Retina (tissue), 1 donor: ENCODE results near the gene SLC6A3.
"Not testable (repeated sequence)": the region's sequence is repeated elsewhere in the genome, so short reads cannot be mapped to it uniquely, and the experiment has no call there.

Experiments used
- DNase-seq: peaks from one replicate; pipeline ENCODE4 v3.0.0-alpha.2; 2016

Gene SLC6A3

DNA sequence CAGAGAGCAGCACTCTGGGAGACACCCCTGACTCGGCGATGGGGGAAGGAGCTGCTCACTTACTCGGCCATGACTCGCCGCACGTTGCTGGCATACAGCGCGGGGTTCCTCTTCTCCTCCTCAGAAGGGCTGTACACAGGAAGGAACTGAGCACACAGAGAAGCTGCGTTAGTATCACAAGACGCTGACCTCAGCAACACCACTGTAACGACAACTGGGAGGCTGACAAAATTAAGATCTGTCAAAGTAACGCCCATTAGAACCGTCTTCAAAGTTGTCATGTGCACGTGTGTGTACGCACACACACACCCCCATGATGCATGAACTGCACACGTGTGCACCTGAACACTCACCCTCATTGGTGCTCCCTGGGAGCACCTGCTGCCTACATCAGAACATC is 32.1 kb upstream of the SLC6A3 start:
- DNase-seq = no peak

DNA sequence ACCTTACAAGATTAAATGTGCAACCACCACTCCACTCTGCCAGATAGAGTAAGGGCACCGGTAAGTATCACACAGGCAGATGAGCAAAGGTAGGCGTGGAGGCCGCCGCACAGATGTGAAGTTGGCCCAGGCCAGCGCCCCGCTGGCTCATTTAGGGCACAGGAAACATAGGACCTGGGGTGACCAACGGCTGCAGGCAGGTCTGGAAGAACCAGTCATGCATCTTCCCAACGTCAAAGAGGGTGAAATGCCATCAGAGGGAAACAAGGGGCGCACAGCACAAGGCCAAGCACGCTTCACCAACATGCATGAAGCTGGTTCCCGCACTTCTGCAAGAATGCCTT is 31.7 kb upstream of the SLC6A3 start:
- no peak for DNase-seq

DNA sequence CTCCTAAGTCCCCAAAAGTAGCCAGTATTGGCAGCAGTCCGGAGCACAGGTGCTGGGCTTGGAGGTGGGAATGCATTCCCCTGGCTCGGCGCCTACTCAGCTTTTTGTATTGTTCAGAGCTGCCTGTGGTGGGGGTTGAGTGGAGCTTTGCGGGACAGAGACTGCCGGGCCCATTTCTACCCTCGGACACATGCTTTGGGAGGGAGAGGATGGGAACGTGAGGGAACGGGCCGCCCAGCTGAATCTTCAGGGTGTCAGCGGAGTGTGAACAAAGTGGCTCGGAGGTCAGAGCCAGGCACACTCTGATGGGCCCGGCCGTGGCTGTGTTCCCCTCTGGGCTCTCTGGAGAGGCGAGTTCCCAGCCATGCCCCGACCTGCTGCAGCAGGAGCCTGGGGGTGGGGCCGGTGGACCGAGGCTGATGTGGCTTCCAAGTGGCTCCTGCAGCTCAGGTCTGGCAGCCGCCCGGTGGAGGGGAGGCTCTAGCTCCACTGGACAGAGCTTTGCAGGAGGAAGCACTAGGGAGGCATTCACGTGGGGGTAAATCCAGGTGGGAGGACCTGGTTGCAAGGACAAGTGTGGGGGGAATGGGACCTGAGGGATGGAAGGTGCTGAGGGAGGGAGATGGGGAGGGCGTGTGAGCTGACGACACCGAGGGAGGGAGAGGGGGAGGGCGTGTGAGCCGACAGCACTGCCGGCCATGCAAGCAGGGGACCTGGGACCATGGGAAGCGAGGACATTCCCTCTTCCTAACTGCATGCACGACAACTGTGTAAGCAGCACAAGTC is 31.1 kb upstream of the SLC6A3 start:
- DNase-seq = no peak

DNA sequence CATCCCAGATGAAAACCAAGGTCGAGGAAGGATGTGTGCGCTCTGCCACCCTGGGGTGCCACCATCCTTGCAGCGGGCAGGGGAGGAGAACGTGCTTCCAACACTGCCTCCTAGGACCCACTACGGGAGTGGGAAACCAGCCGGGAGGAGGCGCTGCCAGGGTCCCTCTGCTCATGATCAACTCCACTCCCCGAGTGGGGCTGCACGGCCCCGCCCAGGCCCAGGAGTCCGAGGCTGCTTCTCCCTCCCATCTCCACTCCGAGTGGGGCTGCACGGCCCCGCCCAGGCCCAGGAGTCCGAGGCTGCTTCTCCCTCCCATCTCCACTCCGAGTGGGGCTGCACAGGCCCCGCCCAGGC is 30.3 kb upstream of the SLC6A3 start:
- DNase-seq = not testable (repeated sequence)

DNA sequence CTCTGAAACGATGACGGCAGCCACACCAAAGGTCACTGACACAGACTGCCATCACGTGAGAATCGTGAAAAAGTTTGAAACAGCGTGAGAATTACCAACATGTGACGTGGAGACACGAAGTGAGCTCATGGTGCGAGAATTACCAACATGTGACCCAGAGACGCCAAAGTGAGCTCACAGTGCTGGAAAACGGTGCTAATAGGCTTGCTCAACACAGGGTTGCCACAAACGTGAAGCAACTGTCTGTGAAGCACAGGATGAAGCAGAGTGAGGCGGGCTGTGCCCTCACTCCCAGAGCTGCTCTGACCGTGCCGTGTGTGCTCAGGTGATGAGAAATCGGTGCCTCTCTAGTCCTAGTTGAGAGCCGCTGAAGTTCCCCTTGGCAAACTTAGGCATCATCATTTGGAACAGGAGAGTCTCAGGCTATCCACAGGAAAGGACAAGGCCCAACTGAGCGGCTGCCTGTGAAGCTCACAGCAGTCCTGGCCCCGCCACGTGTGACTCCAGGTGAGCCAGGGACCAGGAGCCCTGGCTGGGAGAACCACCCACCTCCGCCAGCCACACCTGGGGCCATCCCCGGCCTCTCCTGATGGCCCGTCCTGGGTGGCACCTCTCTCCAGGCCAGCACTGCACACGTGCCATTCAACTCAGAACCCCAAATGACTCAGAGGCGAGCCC is 29.8 kb upstream of the SLC6A3 start:
- DNase-seq = no peak

DNA sequence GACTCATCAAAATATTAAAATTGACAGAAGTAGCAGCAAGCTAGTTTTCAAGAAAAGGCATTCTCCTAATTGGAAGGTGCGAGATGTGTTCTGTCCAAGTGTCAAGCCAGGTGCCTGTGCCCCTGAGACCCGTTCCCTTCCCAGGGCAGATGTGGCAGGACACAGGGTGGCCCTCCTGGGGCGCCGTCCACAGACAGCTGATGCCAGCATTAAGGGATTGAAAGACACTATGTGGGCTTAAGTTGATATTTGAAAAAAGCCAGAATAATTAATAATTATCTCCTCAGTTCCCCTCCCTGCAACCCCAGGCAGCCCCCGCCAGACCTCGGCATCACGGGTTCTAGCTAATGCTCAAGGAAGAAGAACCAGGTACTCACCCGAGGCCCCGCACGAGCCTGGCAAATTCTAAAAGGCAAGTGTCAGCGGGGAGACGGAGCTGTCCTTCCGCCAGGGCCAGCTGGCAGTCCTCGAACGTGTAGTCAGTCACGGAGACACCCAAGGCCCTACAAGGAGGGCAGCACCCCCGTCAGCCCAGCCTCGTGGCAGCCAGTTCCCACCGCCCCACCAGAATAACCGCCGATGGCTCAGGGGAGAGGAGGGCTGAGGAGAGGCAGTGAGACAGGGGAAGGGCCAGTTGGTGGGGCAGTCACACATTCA is 29.1 kb upstream of the SLC6A3 start:
- no peak for DNase-seq

DNA sequence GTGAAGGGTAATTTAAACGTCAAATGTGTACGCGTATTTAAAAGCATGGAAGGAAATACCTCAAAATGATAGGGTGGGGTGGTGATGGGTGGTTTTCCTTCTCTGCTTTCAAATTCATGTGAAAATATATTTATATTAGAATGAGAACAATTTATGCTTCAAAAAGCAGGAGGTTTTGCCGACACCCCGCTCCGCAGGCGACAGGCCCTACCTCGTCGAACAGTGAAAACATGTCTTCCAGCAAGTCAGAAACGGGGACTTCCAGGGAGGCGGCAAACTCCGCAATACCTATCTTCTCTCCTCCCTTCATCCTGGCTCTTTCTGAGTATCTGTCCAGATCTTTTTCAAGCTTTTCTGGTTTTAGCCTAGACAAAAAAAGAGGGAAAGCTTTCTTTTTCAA is 28.5 kb upstream of the SLC6A3 start:
- no peak for DNase-seq

DNA sequence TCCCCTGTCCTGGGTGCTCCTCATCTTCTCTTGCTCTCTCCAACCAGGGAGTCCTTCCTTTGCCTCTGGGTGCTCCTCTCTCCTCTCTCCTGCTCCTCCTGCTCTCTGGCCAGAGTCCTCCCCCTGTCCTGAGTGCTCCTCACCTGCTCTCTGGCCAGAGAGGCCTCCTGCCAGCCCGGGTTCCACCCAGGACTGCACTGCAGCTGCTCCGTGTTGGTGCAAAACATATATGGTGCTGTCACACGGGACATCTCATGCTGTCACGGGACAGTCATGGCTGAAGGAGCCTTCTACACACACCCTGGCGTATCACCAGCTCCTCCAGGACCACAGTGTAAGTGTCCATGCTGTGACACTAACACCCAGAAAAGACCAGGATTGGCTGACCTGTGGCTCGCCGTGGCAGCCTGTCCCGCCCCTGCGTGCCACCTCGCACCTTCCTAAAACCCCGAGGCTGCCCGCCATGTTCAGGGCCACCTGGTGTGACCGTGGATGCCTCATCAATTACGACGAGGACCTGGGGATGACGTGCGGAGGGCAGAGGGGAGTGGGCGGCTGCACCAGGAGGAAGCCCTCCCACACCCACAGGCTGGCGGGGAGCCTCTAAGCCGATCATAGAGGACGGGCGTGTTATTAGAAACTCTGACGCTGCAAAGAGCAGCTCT is 27.9 kb upstream of the SLC6A3 start:
- DNase-seq = no peak

DNA sequence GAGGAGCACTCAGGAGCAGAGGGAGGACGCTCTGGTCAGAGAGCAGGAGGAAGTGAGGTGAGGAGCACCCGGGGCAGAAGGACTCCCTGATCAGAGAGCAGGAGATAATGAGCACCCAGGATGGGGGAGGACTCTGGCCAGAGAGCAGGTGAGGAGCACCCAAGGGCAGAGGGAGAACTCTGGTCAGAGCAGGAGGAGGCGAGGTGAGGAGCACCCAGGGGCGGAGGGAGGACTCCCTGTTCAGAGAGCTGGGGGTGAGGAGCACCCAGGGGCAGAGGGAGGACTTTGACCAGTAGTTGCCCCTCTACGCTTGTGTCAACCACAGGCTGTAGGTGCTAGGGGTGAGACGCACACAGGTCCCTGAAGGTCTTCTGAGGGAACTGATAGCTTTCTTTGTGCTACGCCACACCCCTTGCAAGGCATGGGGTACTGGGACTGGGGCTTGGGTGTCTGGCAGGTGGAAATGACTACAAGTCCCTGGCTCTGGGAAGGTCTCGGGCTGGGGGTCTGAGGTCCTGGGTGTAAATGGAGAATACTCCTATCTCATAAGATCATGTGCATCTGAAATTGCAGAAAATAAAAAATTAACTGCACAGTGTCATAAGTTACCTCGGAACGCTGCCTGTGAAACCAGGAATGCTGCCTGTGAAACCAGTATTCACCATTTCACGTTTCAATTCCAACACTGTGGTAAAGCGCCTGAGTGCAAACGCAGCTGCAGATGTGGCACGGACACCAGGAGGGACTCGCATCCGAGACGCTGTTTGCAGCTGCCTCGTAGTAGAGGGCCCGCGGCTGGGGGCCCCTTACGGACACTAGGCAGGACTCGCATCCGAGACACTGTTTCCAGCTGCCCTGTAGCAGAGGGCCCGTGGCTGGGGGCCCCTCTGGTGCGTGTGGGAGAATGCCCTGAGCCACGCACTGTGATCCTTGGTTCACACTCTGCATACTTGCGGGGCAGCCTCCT is 27.0 kb upstream of the SLC6A3 start:
- DNase-seq = no peak

DNA sequence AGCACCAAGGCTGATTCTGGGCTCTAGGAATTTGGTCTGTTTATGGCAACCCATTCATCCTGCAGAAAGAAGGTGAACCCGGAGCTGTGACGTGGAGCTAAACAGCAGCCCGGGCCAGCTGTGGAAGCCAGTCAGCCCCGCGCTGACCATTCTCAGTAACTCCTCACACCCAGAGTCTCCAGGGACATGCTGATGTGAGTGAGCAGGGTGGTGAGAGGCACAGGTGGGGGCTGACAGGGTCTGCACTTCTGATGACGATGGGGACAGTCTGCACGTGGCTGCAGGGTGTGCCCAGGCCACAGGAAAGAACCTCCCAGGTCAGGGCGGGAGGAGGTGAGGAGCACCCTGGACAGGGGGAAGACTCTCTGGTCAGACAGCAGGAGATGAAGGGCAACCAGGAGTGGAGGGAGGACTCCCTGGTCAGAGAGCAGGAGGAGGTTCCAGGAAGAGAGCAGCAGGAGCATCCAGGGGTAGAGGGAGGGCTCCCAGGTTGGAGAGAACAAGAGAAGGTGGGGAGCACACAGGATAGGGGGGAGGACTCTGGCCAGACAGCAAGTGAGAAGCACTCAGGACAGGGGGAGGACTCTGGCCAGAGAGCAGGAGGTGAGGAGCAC is 26.1 kb upstream of the SLC6A3 start:
- DNase-seq = no peak

DNA sequence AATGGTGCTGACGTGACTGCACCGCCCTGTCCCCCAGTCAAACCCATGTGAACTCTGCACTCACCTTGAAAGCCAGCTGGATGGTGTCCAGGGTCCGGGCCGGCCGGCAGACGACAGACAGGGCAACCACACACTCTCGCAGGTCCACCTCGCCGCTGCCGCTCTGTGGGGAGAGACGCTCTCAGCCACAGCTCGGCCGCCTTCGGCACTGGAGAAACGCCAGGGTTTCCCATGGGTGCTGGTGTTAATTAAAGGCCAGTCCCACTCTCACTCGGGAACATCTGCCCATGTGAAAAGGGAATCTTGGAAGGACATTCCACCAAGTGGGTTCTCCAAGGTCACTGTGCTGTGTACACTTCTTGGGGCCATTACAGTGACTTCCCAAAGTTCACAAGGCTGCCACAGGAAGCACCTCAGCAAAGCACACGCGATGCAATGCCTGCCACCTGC is 25.5 kb upstream of the SLC6A3 start:
- DNase-seq = no peak

DNA sequence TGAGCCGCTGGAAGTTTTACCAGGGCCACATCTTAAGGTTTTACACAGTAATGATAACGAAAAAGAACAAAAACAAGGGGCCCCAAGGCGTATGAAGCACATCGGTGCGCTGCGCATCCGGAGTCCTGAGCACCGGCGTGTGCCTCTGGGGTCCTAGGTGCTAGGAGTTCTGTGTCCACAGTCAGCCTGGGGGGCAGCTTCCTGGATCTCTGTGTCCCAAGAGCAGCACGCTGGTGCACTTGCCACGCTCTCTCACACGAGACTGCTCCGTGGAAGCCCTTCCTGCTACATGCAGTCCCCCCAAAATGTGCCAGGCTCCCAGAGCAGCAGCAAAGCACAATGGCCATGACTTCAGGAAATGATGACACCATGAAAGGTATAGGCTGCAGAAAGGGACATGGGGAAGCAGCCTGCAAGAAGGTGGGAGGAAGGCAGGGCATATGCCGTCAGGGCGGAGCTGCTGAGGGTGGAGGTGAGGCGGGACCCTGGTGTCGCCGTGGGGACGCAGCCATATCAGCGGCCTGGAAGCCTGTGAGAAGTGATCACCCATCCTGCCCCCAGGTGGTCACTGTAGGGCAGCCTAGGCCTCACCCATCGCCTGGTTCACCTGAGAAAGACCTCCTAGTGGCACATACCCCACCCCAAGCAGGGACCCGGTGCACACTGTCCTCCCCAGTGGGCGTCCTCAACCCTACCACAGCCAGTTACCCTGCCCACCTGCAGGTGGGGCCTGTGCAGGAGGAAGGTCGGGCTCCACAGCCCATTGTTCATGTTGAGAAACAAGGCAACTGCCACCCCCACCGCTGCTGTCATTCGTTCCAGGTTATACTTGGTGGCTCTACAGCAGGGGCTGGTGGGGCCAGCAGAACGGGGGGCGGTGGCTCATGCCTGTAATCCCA is 23.6 kb upstream of the SLC6A3 start:
- no peak for DNase-seq

DNA sequence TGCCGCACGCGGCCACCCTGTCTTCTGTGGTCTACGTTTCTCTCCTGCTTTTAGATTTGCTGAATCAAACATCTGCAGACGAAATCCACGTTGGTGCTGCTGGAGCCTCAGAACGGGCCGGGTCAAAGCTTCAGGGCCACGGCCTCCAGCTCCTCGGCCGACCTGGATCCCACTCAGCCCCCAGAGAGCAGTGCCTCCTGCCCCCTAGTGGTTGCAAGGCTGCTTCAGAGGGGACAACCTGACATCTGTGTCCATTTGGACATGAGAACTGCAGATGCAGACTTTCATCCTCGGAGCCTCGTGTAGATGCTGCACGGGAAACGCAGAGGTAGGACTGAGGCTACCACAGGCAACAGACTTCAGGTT is 23.0 kb upstream of the SLC6A3 start:
- DNase-seq = peak; percentile 63

DNA sequence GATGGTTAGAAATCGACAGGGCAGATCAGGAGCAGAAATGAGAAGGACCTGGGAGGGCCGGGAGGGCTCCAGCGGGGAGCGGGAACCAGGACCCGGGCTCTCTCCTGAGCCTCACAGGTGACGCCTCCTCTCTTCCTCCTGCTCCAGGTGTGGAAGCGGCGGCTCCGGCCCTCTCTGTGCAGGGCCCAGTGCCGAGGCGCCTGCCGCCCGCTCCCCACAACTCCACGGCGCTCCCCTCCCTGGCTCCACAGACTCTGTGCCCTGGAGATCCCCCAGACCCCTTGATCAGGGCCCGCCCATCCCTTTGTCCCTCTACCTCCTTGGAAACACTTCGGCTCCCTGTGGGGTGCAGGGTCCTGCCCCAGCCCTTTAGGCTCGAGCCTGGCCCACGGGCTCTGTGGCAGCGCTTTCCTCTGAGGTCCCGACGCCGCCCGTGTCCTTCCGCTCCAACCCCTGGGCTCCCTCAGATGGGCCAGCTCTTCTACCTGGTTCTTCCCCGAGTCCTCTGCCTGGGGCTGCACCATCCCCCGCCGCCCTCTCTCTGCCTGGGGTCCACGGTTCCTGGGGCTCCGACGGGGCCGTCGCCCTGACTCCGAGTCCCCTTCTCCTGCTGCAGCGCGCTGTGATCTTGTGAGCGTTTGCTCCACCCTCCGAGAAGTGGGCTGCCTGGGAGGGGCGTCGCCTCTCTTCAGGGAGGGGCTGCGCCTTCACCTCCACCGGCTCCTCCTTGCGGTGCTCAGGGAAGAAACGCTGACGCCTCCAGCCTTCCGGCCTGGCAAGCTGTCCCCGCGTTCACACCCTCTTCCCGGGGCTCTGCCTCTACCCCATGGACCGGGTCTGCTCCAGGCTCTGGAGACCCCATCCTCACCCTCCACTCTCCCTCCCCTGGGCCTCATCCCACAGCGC is 22.4 kb upstream of the SLC6A3 start:
- no peak for DNase-seq

DNA sequence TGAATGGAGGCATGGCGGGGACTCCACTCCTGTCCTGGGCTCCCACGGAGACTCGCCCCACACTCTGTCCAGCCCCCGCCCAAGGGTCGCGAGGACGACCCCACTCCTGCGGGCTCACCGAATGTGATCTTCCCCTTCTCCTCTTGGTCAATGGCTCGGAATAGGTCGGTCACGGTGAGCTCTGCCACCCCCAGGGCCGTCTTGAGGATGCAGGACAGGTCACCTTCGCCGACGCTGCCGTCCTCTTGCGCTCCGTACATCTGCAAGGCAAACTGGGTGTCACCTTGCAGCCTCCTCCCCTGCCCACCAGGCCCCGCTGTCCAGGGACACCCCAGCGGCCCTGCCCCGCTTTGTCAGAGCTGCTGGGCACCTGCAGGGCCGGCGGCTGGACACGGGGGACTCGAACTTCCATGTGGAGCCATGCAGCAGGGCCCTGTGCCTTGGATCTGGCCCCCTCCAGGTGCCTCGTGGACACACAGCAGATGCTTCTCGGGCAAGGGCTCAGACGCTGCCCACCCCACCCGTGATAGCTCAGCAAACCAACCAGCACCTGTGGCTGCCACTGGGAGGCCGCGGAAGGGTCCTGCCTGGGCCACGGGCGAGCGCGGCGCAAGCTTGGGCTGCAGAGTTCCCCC is 21.5 kb upstream of the SLC6A3 start:
- DNase-seq = no peak

DNA sequence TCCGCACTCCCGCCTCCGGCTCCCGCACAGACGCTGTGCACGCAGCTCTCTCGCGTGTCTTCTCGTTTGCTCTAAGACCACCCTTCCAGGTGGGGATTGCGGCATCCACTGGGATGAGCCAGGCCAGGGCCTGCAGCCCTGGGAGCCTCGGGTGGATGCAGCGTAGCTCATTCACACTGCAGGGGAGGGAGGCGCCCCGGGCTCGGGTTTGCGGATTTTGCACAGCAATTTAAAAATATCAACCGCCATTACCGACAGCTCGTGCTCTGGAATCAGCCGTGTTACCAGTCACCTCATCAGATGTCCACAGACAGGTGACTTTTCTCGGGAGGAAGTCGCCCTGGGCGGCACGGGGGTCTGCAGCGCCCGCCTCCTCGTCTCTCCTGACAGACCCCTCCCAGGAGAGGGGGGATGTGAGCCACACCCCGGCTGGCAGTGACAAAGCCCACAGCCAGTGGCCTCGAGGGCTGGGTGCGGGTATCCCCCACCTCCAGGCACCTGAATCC is 20.8 kb upstream of the SLC6A3 start:
- no peak for DNase-seq

DNA sequence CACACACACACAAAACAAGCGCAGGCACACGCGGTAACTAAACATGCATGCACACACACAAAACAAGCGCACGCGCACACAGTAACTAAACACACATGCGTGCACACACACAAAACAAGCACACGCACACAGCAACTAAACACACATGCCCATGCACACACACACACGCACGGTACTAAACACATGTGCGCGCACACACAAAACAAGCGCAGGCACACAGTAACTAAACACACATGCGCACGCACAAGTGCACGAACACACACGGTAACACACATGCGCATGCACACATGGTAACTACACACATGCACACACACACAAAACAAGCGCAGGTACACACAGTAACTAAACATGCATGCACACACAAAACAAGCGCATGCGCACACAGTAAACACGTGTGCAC is 19.9 kb upstream of the SLC6A3 start:
- no peak for DNase-seq

DNA sequence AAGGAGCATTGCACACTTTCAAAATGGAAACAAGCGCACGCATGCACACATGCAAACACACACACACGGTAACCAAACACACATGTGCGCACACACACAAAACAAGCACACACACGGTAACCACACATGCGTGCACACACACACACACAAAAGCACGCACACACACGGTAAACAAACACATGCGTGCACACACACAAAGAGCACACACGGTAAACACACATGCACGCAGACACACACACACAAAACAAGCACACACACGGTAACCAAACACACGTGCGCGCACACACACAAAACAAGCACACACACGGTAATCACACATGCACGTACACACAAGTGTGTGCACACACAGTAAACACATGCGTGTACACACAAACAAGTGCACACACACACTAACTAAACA is 19.3 kb upstream of the SLC6A3 start:
- DNase-seq = no peak

DNA sequence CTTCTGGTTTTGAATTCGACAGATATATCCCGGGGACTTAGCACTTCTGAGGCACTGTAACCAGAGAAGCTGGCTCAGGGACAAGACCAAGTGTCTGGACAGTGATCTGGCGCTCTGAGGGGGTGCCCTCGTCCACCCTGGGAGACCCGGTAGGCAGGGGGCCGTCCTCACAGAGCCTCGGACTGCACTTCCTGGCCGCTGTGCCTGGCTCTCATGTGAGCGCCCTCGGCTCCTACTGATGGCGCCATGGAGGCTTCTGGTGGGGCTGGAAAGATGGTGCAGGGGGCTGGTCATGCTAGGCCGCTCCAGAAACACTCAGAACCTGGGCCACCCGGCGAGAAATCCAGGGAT is 18.8 kb upstream of the SLC6A3 start:
- DNase-seq = no peak
